Measurements from ENCODE around the gene MYRIP. TPM values are rescaled to one million over a fixed set of nuclear protein-coding genes. Genes with fewer than 3 reads are reported as not detected.
"Not testable (repeated sequence)": the region's sequence is repeated elsewhere in the genome, so short reads cannot be mapped to it uniquely, and the experiment has no call there.

Gene MYRIP
- total and polyA plus RNA-seq, 3 donors from 2014 or later = 2.4 to 5.8 (median 4.8) TPM

DNA sequence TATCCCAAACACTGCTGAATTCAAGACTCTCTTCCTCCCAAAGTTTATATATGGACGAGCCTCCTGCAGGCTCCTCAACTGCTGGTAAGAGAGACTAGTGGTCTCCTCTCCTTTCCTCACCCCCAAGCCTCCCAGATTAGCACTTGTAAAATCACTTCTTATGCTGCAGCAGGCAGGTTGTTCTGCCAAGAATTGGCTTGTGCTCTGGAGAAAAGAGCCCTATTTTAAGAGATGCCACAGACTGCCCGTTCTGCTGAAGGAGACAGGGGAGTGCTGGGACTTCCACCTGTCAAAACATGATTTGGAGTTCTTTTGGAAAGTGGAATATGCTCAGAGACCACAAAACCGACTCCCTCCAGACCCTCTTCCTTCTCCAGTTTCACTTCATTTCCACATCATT lies 269.2 kb downstream of the MYRIP start:
- Histone ChIP-seq H3K4me1 (no peaks in the 10 kb centered on the region), H3K4me3 (no peak overlapping the region), H3K36me3 (ENCODE audit: low read depth, missing control alignments) (no peaks in the 10 kb centered on the region), H3K9me3 (no peaks in the 10 kb centered on the region), H3K27me3 (no peaks in the 10 kb centered on the region), H3K27ac (no peak overlapping the region)
- WGBS, 2 donors = 60 to 74% methylated on average over 3 of the region's 3 CpGs
- intact Hi-C loops (cut with DNase I; ENCODE audit: low total_unique reads) = no loop called here
- TF ChIP-seq POLR2A (IDR thresholded peaks at IDR 0.05) (no peak), CTCF (IDR thresholded peaks at IDR 0.05) (no peak)
- no peak for DNase-seq

DNA sequence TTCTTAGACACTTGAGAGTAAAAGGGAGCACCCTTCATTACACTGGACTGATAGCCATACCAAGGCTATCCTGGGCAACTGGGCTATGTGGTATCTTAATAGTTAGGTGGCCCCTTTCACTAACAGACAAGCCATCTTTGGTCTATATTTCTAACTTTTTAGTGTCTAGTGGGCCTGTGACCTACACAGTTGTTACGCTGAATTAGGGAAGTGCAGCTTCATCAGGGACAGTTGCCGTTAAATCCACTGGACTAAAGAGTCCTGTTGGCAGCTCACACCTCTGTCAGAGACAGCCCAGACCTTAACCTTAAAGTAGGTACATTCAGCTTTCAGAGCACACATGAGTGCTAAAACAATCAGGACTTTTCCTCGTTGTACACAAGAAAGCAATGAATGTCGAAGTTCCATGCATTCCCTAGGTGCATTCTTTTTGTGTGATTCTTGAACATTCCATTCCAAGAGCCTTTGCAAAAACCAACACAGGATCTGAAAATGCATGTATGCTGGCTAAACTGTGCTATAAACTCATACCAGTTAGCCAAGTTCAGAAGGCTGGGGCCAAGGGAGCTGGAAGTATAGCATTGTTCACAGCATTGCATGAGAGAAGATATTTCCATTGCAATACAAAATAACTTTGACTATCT lies 269.9 kb downstream of the MYRIP start:
- Histone ChIP-seq H3K27ac (no peak overlapping the region), H3K4me1 (no peaks in the 10 kb centered on the region), H3K36me3 (ENCODE audit: low read depth, missing control alignments) (no peaks in the 10 kb centered on the region), H3K27me3 (no peaks in the 10 kb centered on the region), H3K4me3 (no peak overlapping the region), H3K9me3 (no peaks in the 10 kb centered on the region)
- TF ChIP-seq POLR2A (IDR thresholded peaks at IDR 0.05) (no peak), CTCF (IDR thresholded peaks at IDR 0.05) (no peak)
- intact Hi-C loops (cut with DNase I; ENCODE audit: low total_unique reads) = no loop called here
- WGBS, 2 donors = 81 to 82% methylated on average over 4 of the region's 4 CpGs
- no peak for DNase-seq

DNA sequence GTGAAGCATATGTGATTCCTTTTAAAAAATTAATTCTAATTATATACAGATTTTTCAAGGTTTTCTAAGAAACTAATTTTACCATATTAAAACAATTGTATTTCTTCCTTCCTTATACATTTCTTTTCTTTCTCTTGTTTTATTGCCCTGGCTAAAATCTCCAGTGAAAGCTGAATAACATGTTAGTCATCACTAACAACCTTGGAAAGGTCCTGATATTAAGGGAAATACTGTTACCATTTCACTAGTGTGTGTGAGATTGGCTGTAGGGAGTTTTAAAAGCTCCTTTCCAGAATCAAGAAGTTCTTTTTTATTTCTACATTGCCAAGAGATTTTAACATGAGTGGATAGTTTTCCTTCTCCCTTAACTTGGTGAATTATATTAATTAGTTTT lies 270.4 kb downstream of the MYRIP start:
- Histone ChIP-seq H3K4me3 (no peak overlapping the region), H3K27ac (no peak overlapping the region), H3K4me1 (no peaks in the 10 kb centered on the region), H3K36me3 (ENCODE audit: low read depth, missing control alignments) (no peaks in the 10 kb centered on the region), H3K27me3 (no peaks in the 10 kb centered on the region), H3K9me3 (no peaks in the 10 kb centered on the region)
- no peak for DNase-seq
- intact Hi-C loops (cut with DNase I; ENCODE audit: low total_unique reads) = no loop called here
- TF ChIP-seq POLR2A (IDR thresholded peaks at IDR 0.05) (no peak), CTCF (IDR thresholded peaks at IDR 0.05) (no peak)

DNA sequence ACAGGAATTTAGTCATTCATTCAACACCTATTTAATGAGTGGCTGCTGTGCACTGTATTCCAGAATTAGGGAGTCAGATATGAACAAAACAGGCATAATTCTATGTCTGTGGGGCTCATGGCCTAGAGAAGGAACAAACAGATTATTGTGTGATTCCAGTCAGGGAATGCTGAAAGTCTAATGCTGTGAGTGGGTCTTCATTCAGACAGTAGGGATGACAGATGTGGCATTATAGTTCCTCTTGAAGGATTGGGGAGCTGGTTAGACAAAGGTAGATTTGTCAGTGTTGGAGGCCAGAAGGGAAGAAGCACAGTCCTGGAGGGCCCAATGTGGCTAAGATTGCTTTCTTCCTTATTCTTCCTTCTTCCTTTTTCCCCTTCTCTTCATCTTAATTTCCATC lies 273.7 kb downstream of the MYRIP start:
- Histone ChIP-seq H3K9me3 (no peaks in the 10 kb centered on the region), H3K27ac (no peak overlapping the region), H3K27me3 (no peaks in the 10 kb centered on the region), H3K4me1 (no peaks in the 10 kb centered on the region), H3K36me3 (ENCODE audit: low read depth, missing control alignments) (no peaks in the 10 kb centered on the region), H3K4me3 (no peak overlapping the region)
- DNase-seq = no peak
- intact Hi-C loops (cut with DNase I; ENCODE audit: low total_unique reads) = no loop called here
- TF ChIP-seq POLR2A (IDR thresholded peaks at IDR 0.05) (no peak), CTCF (IDR thresholded peaks at IDR 0.05) (no peak)

DNA sequence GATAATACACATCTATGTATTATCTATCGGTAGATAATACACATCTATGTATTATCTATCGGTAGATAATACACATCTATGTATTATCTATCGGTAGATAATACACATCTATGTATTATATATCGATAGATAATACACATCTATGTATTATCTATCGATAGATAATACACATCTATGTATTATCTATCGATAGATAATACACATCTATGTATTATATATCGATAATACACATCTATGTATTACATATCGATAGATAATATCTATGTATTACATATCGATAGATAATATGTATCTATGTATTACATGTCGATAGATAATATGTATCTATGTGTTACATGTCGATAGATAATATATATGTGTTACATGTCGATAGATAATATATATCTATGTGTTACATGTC lies 275.0 kb downstream of the MYRIP start:
- H3K4me1 ChIP-seq; H3K27me3 ChIP-seq; H3K27ac ChIP-seq; H3K36me3 ChIP-seq (ENCODE audit: low read depth, missing control alignments); H3K4me3 ChIP-seq; intact Hi-C loops (cut with DNase I; ENCODE audit: low total_unique reads); H3K9me3 ChIP-seq; DNase-seq: not testable (repeated sequence)
- 89 to 94% methylated on average over 9 to 10 of the region's 12 CpGs for WGBS, 2 donors

Data from testis (tissue), 3 donors.